Endothelial cell (in vitro differentiated cells): ENCODE data around the gene DRC7. TPM values are rescaled to one million over a fixed set of nuclear protein-coding genes. Genes with fewer than 3 reads are reported as not detected.

ENCODE experiments used
- DNase-seq: peaks from one replicate; pipeline ENCODE4 v3.0.0; 2021; ENCODE audit warnings: low spot score
- H3K27ac Mint-ChIP-seq: one replicate; pipeline ENCODE4 v1.8.0; 2021; ENCODE audit warnings: mixed read lengths, inconsistent platforms; ENCODE audit not compliant: unreplicated experiment
- H3K27me3 Mint-ChIP-seq: one replicate; pipeline ENCODE4 v1.8.0; 2021; ENCODE audit warnings: mild to moderate bottlenecking, moderate library complexity, mixed read lengths, inconsistent platforms; ENCODE audit not compliant: unreplicated experiment
- H3K36me3 Mint-ChIP-seq: one replicate; pipeline ENCODE4 v1.8.0; 2021; ENCODE audit warnings: mild to moderate bottlenecking, low read depth, mixed read lengths, inconsistent platforms; ENCODE audit not compliant: unreplicated experiment
- H3K4me1 Mint-ChIP-seq: one replicate; pipeline ENCODE4 v1.8.0; 2021; ENCODE audit warnings: mild to moderate bottlenecking, mixed read lengths, inconsistent platforms; ENCODE audit not compliant: unreplicated experiment
- H3K4me3 Mint-ChIP-seq: one replicate; pipeline ENCODE4 v1.8.0; 2021; ENCODE audit warnings: mild to moderate bottlenecking, mixed read lengths, inconsistent platforms; ENCODE audit not compliant: unreplicated experiment
- H3K9me3 Mint-ChIP-seq: one replicate; pipeline ENCODE4 v1.8.0; 2021; ENCODE audit warnings: mixed read lengths, inconsistent platforms; ENCODE audit not compliant: unreplicated experiment
- total RNA-seq: library from RNA; stranded (reverse); fragmentation: NEBNext Ultra II Directional; extraction: Animal tissue kit (Norgen Biotek cat#: 25700); gene quantifications from one replicate; pipeline ENCODE4 v1.2.1, GENCODE V29; 2021; ENCODE audit not compliant: unreplicated experiment
- TF ChIP-seq, protein P1 (sequence below): fragments of 200-600 bp; sonication (generic); IDR thresholded peaks from one replicate; pipeline ENCODE4 v1.5.0; 2021; ENCODE audit warnings: antibody characterized with exemption; ENCODE audit not compliant: unreplicated experiment

DRC7 gene
- total RNA-seq, 1 donor from 2014 or later = 1.8 TPM

- H3K27me3 Mint-ChIP-seq = peaks cover 7% of the 10 kb centered on the region
- DNase-seq = no peak
- TF ChIP-seq, protein P1, sequence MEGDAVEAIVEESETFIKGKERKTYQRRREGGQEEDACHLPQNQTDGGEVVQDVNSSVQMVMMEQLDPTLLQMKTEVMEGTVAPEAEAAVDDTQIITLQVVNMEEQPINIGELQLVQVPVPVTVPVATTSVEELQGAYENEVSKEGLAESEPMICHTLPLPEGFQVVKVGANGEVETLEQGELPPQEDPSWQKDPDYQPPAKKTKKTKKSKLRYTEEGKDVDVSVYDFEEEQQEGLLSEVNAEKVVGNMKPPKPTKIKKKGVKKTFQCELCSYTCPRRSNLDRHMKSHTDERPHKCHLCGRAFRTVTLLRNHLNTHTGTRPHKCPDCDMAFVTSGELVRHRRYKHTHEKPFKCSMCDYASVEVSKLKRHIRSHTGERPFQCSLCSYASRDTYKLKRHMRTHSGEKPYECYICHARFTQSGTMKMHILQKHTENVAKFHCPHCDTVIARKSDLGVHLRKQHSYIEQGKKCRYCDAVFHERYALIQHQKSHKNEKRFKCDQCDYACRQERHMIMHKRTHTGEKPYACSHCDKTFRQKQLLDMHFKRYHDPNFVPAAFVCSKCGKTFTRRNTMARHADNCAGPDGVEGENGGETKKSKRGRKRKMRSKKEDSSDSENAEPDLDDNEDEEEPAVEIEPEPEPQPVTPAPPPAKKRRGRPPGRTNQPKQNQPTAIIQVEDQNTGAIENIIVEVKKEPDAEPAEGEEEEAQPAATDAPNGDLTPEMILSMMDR = no peak
Measured at GRCh38 chr16:57695680-57696069, 1.1 kb downstream of the DRC7 start.

DNA sequence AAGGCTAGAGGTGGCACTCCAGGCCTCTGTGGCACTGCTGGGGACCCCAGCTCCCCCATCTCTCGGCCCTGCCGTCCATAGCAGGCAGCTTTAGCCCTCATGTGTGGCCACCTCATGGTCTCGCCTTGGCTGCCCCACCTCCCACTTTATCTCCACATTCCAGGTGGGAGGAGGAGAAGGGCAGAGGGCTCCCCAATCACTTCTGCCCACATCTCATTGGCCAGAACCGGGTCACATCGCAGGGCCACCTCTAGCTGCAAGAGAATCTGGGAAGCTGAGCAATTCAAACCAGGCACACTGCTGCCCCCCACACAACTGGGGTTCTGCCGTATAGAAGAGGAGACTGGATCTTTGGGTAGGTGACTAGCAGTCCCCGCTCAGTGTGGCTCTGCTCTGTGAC, 1.6 kb downstream of the DRC7 start:
- Mint-ChIP-seq H3K27me3 (peaks cover 7% of the 10 kb centered on the region), H3K4me1 (peaks cover 15% of the 10 kb centered on the region), H3K36me3 (no peaks in the 10 kb centered on the region), H3K27ac (no peak overlapping the region), H3K9me3 (no peaks in the 10 kb centered on the region), H3K4me3 (no peak overlapping the region)
- TF ChIP-seq, protein P1 = no peak
- no peak for DNase-seq

More at GRCh38 chr16:57695680-57696069, 1.1 kb downstream of the DRC7 start:
- peak overlapping the region; percentile 99 for H3K27ac Mint-ChIP-seq
- no peaks in the 10 kb centered on the region for H3K9me3 Mint-ChIP-seq
- H3K36me3 Mint-ChIP-seq = no peaks in the 10 kb centered on the region
- peaks cover 12% of the 10 kb centered on the region for H3K4me1 Mint-ChIP-seq
- no peak overlapping the region for H3K4me3 Mint-ChIP-seq

DNA sequence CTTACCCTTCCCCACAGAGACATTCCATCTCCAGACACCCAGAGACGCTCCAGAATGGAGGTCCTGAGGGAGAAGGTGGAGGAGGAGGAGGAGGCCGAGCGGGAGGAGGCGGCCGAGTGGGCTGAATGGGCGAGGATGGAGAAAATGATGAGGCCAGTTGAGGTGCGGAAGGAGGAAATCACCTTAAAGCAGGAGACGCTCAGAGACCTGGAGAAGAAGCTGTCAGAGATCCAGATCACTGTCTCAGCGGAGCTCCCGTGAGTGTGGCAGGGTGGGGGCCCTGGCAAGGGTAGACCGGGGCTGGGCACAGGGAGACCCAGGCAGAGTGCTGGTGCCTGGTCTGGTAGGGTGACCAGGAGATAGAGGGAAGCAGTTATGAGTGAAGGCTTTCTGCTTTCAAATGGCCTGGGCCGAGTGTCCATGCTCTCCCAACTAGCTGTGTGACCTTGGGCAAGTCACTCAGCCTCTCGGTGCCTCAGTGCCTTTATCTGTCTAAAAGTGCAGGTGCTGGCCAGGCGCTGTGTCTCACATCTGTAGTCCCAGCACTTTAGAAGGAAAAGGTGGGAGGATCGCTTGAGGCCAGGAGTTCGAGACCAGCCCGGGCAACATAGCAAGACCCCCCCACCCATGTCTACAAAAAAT, 3.4 kb downstream of the DRC7 start:
- Mint-ChIP-seq H3K4me1 (peaks cover 14% of the 10 kb centered on the region), H3K36me3 (no peaks in the 10 kb centered on the region), H3K27me3 (peaks cover 5% of the 10 kb centered on the region), H3K9me3 (no peaks in the 10 kb centered on the region), H3K27ac (no peak overlapping the region), H3K4me3 (no peak overlapping the region)
- no peak for DNase-seq
- TF ChIP-seq, protein P1 = no peak

DNA sequence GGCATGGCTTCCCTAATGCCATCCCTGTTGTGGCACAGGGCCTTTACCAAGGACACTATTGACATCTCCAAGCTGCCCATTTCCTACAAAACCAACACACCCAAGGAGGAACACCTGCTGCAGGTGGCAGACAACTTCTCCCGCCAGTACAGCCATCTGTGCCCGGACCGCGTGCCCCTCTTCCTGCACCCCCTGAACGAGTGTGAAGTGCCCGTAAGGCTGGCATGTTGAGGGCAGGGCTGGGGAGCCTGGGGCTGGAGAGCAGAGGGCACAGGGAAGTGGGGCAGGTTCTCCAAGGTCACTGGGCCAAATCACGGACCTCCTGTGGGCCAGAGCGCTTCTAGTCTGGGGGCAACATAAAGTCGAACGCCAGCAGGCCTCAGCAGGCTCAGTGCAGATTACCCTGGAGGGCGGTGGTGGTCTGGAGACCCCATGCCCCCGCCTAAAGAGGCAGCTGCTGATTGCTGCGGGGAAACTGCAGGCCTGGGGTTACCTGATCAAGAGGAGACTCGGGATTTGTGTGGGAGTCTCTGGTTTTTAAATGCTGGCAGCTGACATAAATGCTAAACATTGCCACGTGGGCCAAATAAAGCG, 4.3 kb downstream of the DRC7 start:
- DNase-seq = no peak
- TF ChIP-seq, protein P1 = no peak
- Mint-ChIP-seq H3K4me1 (peaks cover 14% of the 10 kb centered on the region), H3K27me3 (peaks cover 5% of the 10 kb centered on the region), H3K4me3 (no peak overlapping the region), H3K27ac (no peak overlapping the region), H3K9me3 (no peaks in the 10 kb centered on the region), H3K36me3 (no peaks in the 10 kb centered on the region)

- H3K36me3 Mint-ChIP-seq = no peaks in the 10 kb centered on the region
- DNase-seq = no peak
- no peaks in the 10 kb centered on the region for H3K9me3 Mint-ChIP-seq
- TF ChIP-seq, protein P1 = no peak
- no peak overlapping the region for H3K4me3 Mint-ChIP-seq
- H3K27me3 Mint-ChIP-seq = peaks cover 5% of the 10 kb centered on the region
- peaks cover 14% of the 10 kb centered on the region for H3K4me1 Mint-ChIP-seq
- no peak overlapping the region for H3K27ac Mint-ChIP-seq
Measured at GRCh38 chr16:57699481-57699880, 4.9 kb downstream of the DRC7 start.
